HUES6 (cell line): ENCODE measurements around the gene MICU1.
"Not testable (repeated sequence)": the region's sequence is repeated elsewhere in the genome, so short reads cannot be mapped to it uniquely, and the experiment has no call there.

ENCODE experiments used
- H3K27ac ChIP-seq: 2 replicates; pipeline ENCODE4 v1.7.0; 2013; ENCODE audit warnings: low read depth, mild to moderate bottlenecking, low read length, inconsistent platforms
- H3K27me3 ChIP-seq: 2 replicates; pipeline ENCODE4 v1.6.1; 2013; ENCODE audit warnings: low read length; ENCODE audit not compliant: control insufficient read depth, insufficient read depth
- H3K36me3 ChIP-seq: 2 replicates; pipeline ENCODE4 v1.6.1; 2013; ENCODE audit warnings: low read length; ENCODE audit not compliant: control insufficient read depth, insufficient read depth
- H3K4me1 ChIP-seq: 2 replicates; pipeline ENCODE4 v1.6.1; 2013; ENCODE audit warnings: low read length; ENCODE audit not compliant: control insufficient read depth, insufficient read depth
- H3K4me3 ChIP-seq: 2 replicates; pipeline ENCODE4 v1.5.1; 2013; ENCODE audit warnings: low read depth, low read length
- H3K9ac ChIP-seq: one replicate; pipeline ENCODE4 v1.6.1; 2013; ENCODE audit warnings: mild to moderate bottlenecking, low read length
- H3K9me3 ChIP-seq: 2 replicates; pipeline ENCODE4 v1.6.1; 2013; ENCODE audit warnings: low read depth, low read length; ENCODE audit not compliant: control insufficient read depth, insufficient read depth

The MICU1 gene

DNA sequence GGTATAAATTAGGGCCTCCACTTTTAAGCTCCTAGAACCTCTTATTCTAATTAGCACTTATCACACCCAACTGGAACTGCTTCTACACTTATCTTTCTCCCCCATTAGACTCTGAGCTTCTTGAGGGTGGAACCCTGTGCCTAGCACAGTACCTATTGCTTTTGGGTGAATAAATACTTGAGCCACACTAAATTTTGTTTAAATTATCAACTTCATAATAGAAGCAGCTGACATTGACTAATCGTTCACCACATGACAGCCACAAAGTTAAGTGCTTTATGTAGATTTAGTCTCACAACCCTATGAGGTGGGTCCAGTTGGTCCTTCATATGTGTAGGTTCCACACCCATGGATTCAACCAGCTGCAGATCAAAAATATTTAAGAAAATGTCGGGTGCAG, 235.1 kb downstream of the MICU1 start:
- Histone ChIP-seq H3K27me3 (no peaks in the 10 kb centered on the region), H3K9ac (no peak overlapping the region), H3K27ac (no peak overlapping the region), H3K9me3 (no peaks in the 10 kb centered on the region), H3K4me1 (no peaks in the 10 kb centered on the region), H3K36me3 (no peaks in the 10 kb centered on the region), H3K4me3 (no peak overlapping the region)

DNA sequence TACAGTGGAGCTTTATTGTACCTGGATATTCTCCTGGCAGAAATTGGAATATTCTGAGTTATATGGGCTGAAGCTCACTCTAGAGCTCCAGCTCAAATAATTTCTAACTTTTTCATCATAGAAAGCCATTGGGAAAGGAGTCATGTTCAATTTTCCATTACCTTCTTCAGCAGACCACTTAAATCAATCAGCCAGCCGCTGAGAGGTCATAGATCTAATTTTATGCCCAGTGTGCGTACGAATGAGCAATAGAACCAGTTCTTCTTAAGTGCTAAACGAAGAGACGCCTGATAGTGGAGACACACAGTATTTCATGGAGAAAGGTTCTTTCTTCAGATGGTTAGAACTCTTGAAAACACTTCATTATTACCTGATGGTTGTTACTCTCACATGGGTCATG, 236.2 kb downstream of the MICU1 start:
- Histone ChIP-seq H3K4me3 (no peak overlapping the region), H3K4me1 (no peaks in the 10 kb centered on the region), H3K9me3 (no peaks in the 10 kb centered on the region), H3K36me3 (no peaks in the 10 kb centered on the region), H3K27me3 (no peaks in the 10 kb centered on the region), H3K27ac (no peak overlapping the region), H3K9ac (no peak overlapping the region)

DNA sequence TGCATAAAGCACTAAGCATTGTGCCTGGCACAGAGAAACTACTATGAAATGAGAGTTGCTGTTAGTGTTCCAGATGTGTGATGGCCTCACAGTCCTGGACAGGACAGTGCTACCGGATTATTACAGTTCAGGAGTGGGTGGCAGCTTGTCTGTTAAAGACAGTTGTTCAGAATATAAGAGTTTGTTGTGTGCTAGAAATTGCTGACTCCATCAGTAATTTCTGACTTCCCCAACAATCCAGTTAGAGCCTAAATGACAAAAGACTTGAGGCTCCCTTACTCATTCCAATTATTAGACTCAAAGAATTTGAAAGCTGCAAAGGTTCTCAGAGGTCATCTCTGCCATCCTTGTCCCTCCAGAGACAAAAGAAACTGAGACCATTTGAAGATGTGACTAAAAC, 236.9 kb downstream of the MICU1 start:
- Histone ChIP-seq H3K27me3 (no peaks in the 10 kb centered on the region), H3K9me3 (no peaks in the 10 kb centered on the region), H3K4me3 (no peak overlapping the region), H3K9ac (no peak overlapping the region), H3K27ac (no peak overlapping the region), H3K36me3 (no peaks in the 10 kb centered on the region), H3K4me1 (no peaks in the 10 kb centered on the region)

DNA sequence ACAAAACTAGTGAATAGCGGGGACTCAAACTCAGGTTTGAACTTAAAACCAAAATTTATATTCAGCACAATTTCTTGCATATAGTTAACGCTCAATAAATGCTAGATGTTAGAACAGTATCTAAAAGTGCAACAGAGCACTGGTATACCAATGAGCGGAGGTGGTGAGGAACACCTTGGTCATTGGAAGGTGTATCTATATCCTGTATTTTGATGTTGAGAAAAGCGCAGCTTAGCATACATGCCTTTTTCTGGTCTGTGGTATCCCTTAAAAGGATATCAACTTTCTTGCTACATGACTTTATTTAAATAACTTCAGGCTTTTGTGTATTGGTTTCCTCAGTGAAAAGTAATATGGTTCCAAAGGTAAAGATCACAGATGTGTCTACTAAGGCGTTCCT, 237.8 kb downstream of the MICU1 start:
- no peaks in the 10 kb centered on the region for H3K36me3 ChIP-seq
- H3K4me1 ChIP-seq = no peaks in the 10 kb centered on the region
- no peak overlapping the region for H3K27ac ChIP-seq
- H3K9me3 ChIP-seq = no peaks in the 10 kb centered on the region
- no peak overlapping the region for H3K4me3 ChIP-seq
- no peaks in the 10 kb centered on the region for H3K27me3 ChIP-seq
- no peak overlapping the region for H3K9ac ChIP-seq

DNA sequence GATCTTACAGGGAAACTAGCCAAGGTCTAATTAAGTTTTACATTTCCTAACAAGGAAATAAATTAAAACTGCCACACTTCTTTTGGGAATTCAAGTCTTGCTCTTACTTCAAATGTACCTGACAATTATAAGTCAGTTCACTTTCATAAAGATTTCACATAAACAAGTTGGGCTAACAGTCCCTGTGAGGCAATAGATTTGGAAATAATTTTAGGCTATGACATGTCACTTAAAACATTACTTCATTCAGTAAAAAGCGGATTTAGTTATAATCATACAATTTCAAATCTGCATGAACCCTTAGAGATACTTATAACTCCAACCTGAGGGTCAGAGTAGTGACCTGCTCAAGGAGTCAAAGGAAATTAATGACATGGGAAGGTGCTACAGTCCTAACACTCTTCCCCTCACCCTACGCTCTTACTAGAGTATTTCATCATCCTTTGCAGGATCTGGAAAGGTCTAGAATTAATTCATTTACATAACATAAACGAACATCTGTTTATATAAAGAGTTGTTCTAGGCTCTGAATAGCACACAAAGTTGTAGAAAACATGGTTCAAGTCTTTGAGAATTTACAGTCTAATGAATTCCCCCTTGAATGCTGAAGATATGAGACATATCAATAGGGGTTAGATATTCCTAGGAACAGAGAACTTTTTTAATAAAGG, 238.8 kb downstream of the MICU1 start:
- Histone ChIP-seq H3K27ac (no peak overlapping the region), H3K9me3 (no peaks in the 10 kb centered on the region), H3K36me3 (no peaks in the 10 kb centered on the region), H3K4me3 (no peak overlapping the region), H3K9ac (no peak overlapping the region), H3K4me1 (no peaks in the 10 kb centered on the region), H3K27me3 (no peaks in the 10 kb centered on the region)

DNA sequence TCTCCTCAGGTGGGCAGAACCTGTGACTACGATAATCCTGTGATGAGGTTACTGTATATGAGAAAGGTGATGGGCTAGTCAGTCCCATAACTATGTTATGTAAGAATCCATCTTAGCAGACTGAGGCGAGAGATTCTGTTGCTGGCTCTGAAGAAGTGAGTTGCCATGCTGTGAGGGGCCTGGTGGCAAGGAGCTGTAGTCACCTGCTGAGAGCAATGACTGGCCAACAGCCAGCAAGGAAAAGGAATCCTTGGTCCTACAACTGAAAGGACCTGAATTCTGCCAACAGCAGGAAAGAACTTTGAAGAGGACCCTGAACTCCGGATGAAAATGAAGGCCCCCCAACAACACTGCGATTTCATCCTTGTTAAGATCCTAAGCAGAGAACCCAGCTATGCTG, 240.2 kb downstream of the MICU1 start:
- no peak overlapping the region for H3K4me3 ChIP-seq
- no peak overlapping the region for H3K9ac ChIP-seq
- no peaks in the 10 kb centered on the region for H3K36me3 ChIP-seq
- H3K4me1 ChIP-seq = peaks cover 6% of the 10 kb centered on the region
- no peaks in the 10 kb centered on the region for H3K9me3 ChIP-seq
- H3K27ac ChIP-seq = no peak overlapping the region
- no peaks in the 10 kb centered on the region for H3K27me3 ChIP-seq

DNA sequence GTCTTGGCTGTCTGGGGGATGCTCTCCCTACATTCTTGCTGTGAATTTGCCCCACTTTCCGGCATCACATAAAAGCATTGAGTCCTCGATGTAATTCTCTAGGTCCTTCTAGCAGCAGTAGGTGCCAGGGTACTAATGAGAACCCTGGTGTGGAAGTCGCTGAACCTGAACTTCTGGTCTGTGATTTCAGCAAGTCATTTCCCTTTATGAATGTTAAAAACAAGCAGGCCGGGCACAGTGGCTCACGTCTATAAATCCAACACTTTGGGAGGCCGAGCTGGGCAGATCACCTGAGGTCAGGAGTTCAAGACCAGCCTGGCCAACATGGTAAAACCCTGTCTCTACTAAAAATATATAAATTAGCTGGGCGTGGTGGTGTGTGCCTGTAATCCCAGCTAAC, 240.9 kb downstream of the MICU1 start:
- not testable (repeated sequence) for H3K36me3 ChIP-seq, H3K9me3 ChIP-seq, H3K9ac ChIP-seq, H3K27ac ChIP-seq, H3K27me3 ChIP-seq, H3K4me3 ChIP-seq, H3K4me1 ChIP-seq

DNA sequence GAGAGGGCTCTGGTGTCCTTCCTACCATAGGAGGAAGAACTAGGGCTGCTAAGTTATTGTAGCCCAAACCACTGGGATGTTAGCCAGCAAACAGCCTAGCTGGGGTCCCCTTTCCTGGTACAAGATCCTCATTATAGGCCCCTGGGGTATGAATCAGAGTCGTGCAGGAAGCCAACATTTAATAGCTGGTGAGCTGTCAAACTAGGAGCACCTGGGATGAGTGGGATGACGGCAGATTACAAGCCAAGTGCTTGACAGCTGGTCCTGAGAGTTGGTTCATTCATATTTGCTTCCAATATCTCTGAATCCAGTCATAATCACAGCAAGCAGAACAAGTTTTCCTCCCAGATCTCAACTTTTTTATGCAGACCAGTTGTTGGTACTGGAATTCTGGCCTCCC, 246.1 kb downstream of the MICU1 start:
- Histone ChIP-seq H3K27me3 (no peaks in the 10 kb centered on the region), H3K27ac (no peak overlapping the region), H3K9me3 (no peaks in the 10 kb centered on the region), H3K4me3 (no peak overlapping the region), H3K9ac (no peak overlapping the region), H3K36me3 (no peaks in the 10 kb centered on the region), H3K4me1 (peaks cover 6% of the 10 kb centered on the region)

DNA sequence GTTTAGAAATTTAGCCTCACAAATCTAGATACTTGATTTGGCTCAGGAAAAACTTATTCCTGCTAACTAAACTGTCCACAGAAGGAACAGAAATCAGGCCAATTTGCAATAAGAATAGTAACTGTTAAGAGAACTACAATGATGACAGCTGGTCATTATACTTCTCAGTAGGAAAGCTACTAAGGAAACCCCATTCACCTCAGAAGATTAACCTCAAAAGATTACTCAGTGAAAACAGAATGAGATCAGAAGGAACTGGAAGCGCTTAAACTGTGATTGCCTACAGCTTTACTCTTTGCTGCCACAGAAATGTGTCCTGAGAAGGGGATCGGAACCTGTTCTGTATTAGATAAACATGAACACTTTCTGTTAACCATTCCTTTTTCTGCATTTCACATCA, 246.8 kb downstream of the MICU1 start:
- H3K27ac ChIP-seq = no peak overlapping the region
- no peak overlapping the region for H3K9ac ChIP-seq
- peaks cover 6% of the 10 kb centered on the region for H3K4me1 ChIP-seq
- no peaks in the 10 kb centered on the region for H3K36me3 ChIP-seq
- H3K27me3 ChIP-seq = no peaks in the 10 kb centered on the region
- no peak overlapping the region for H3K4me3 ChIP-seq
- H3K9me3 ChIP-seq = no peaks in the 10 kb centered on the region

DNA sequence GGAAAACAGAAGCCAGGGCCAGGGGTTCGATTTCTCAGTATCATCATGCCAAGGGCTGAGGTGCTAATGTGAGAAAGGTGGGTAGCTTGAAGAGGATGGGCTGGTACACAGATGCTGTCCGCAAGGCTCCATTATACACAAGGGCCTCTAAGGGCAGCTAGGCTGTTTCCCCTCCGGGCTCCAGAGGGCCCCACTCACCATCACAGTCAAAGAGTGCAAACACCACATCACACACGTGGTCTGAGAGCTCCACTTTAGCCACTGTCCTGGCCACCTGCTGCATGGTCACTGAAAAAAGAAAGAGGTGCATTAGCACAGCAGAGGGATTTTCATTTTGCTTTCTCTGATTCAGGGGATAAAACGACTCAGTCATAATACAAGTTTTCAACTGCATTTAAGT, 250.3 kb downstream of the MICU1 start:
- Histone ChIP-seq H3K9ac (no peak overlapping the region), H3K36me3 (no peaks in the 10 kb centered on the region), H3K4me3 (no peak overlapping the region), H3K27me3 (no peaks in the 10 kb centered on the region), H3K27ac (no peak overlapping the region), H3K9me3 (no peaks in the 10 kb centered on the region), H3K4me1 (no peaks in the 10 kb centered on the region)

DNA sequence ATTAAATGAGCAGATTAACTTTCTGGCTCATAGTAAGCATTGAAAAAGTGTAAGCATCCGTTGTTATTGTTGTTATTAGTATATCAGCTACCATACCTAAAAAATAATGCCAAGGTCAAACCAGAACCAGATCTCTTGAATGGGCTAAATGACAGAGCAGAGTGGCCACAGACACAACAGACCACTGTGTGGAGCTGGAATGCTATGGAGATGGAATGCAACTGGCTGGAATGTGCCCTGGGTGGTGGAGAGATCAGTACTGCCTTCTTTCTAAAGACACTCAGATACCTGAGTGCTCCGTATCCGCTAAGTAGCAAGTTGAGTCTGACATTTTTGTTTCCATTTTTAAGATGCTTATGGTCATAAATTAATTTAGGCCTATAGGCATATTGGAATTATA, 250.7 kb downstream of the MICU1 start:
- H3K27me3 ChIP-seq = no peaks in the 10 kb centered on the region
- no peaks in the 10 kb centered on the region for H3K36me3 ChIP-seq

DNA sequence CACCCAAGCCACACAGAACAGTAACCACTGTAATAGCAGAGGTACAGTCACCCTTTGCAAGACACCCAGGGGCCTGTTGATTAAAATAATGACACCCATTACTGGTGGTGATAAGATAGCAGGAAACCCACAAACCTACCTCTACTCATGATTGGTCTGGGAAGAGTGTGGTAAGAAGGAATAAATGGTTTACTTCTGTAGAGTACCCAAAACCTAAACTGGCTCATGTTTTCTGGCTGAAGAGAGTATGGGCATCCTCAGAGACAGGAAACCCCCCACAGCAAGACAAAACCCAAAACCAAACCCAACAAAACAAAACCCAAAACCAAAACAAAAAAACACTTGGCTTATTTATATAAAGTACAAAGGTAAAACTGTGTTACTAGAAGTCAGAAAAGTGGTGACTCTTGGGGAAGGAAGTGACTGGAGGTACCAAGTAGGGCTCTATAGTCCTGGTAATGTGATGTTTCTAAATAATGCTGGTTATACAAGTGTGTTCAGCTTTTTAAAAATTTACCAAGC, 255.6 kb downstream of the MICU1 start:
- H3K36me3 ChIP-seq = peaks cover 13% of the 10 kb centered on the region
- no peaks in the 10 kb centered on the region for H3K9me3 ChIP-seq
- no peaks in the 10 kb centered on the region for H3K27me3 ChIP-seq
- H3K4me1 ChIP-seq = no peaks in the 10 kb centered on the region
- no peak overlapping the region for H3K27ac ChIP-seq
- H3K4me3 ChIP-seq = no peak overlapping the region
- no peak overlapping the region for H3K9ac ChIP-seq

More for the DNA sequence above, 250.7 kb downstream of the MICU1 start:
- no peak overlapping the region for H3K27ac ChIP-seq
- H3K9ac ChIP-seq = no peak overlapping the region
- H3K4me1 ChIP-seq = no peaks in the 10 kb centered on the region
- no peak overlapping the region for H3K4me3 ChIP-seq
- H3K9me3 ChIP-seq = no peaks in the 10 kb centered on the region
